HG03565 (cell line): Measurements from ENCODE around the gene CREBBP.

Source experiments
- ATAC-seq: cut with Tn5 transposase; IDR thresholded peaks from one replicate; pipeline ENCODE4 v1.9.1; 2021; ENCODE audit warnings: mild to moderate bottlenecking, moderate library complexity; ENCODE audit not compliant: unreplicated experiment

The CREBBP gene

GRCh38 chr16:3738128-3738527 lies 142.4 kb downstream of the CREBBP start:
- no peak for ATAC-seq

DNA sequence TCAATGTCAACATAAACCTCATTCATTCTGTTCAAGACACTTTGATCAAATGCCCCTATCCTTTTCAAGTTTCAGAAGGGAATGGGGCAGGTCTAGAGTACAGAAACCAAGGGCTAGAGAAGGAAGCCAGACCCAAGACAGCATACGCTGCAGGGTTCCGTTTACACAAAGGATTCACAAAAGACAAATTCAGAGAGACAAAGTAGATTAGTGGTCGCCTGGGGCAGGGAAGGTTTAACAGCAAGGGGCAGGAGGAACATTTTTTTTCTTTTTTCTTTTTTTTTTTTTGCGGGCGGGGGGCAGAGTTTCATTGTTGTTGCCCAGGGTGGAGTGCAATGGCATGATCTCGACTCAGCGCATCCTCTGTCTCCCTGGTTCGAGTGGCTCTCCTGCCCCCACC lies 143.3 kb downstream of the CREBBP start:
- ATAC-seq, result no peak

GRCh38 chr16:3736116-3736515 lies 144.4 kb downstream of the CREBBP start:
- ATAC-seq, result no peak

- no peak for ATAC-seq
Observed at GRCh38 chr16:3735541-3735940, 145.0 kb downstream of the CREBBP start.

DNA sequence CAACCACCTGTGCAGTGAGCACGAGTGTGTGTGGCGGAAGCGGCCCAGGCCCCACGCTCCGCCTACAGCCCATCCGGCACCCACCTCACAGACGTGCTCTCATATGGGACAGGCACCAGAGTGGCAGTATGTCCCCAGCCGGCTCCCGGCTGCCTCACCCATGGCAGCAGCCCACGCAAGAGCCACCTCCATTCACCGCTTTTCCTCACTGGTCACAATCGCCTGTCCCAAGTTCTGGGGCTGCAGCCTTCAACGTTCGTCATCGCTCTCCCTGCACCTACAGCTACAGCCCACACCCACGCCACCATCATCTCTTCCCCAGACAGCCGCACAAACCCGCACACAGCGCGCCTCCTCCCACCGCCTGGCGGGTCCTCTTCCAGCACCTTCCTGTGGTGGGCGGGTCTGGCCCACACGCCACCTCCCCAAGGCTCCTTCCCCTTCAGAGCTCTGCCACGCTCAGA lies 145.7 kb downstream of the CREBBP start:
- no peak for ATAC-seq

DNA sequence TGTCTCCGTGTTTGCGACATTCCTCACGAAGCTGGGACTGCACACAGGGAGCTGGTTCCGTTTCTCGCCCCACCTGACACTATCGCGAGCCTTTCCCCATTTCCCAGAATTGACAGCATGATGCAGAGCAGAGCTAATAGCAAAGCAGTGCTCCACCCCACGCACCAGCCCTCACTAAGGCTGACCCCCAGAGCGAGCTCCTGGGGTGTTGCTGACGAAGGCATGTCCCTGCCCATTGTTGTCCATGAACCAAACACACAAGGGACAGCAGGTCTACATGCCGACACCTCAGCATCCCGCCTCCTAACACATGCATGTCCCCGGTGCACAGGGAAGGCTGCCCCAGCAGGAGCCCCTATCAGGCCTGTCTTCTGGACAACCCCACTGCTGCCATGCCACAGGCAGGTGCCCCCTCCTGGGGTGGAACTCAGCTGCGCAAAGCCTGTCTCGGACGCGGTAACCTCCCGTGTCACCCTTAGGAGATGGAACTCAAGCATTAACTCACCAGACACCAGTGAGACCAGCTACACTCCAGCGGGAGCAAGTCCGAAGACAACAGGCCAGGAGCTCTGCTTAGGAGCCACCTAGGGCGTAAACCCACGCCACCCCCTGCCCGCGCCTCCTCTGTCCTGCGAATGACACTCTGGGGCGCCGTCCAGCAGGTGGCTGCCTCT lies 146.3 kb downstream of the CREBBP start:
- ATAC-seq, result no peak

- ATAC-seq, result no peak
Observed at GRCh38 chr16:3732171-3732570, 148.3 kb downstream of the CREBBP start.

- ATAC-seq, result no peak
Observed at GRCh38 chr16:3731126-3731935, 149.2 kb downstream of the CREBBP start.

DNA sequence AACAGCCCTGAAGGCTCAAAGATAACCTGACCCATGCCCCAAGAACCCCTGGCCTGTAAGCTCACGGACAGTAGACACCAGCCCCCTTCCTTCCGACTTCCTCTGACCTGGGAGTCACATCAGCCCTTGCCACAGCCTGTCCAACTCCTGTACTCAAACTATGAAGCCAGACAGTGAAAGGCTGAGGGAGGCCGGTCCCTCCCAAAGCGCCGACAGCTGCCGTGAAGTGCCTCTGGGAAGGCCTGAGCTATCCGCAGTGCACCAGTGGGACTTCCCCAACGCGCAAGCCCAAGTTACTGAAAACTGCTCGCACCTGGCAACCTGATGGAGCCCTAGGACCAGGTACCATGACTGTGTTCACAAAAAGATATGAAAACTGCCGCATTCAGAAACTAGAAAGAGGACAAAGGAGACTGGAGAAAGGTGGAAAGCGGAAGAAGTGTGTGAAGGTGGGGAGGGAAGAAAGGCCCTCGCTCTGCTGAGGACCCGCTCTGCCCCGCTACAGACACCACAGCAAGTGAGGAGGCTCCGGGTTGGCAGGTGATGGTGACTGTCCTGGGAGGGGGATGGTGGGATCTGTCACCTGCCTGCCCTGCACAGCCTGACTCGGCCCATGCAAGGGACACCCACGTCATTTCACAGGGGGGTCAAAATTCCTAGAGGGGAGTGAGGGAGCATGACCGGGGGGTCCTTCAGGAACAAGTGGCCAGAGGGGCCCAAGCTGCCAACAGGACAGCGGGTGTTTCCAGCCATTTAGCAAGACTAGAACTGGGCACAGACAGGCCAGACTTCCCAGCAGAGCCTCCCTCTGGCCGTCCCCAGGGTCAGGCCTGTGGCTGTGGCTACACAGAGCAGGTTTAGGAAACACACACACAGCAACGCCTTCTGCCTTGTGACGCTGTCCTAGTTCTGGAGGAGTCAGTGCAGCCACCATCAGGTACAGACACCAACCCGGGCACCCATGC lies 150.1 kb downstream of the CREBBP start:
- ATAC-seq, result no peak

GRCh38 chr16:3729161-3730112 lies 151.1 kb downstream of the CREBBP start:
- no peak for ATAC-seq

DNA sequence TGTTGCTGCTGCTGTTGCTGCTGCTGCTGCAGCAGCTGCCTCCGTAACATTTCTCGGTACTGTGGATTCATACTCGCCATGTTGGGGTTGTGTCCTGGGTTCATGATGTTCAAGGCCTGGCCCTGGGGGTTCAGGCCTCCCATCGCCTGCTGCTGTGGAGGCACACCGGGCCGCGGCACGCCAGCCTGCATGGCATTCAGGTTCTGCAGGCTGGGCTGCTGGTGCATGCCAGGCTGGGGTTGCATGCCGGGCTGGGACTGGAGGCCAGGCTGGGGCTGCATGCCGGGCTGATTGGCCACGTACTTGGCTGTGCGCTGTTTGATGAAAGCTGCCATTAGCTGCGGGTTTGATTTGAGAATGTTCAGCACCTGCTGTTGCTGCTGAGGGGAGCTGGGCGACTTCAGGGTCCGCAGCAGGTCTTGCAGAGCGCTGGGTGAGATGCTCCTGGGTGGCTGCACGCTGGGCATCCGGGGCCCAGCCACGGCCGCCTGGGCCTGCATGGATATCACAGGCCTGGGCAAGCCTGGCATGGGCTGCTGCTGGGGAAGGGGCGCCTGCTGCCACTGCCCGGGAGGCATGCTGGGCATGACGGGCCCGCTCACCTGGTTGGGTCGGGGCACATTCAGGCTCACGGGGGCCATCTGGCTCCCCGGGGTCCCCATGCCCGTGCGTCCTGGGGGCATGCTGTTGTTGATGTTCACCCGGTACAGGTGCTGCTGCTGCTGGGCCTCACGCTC lies 151.9 kb downstream of the CREBBP start:
- no peak for ATAC-seq

DNA sequence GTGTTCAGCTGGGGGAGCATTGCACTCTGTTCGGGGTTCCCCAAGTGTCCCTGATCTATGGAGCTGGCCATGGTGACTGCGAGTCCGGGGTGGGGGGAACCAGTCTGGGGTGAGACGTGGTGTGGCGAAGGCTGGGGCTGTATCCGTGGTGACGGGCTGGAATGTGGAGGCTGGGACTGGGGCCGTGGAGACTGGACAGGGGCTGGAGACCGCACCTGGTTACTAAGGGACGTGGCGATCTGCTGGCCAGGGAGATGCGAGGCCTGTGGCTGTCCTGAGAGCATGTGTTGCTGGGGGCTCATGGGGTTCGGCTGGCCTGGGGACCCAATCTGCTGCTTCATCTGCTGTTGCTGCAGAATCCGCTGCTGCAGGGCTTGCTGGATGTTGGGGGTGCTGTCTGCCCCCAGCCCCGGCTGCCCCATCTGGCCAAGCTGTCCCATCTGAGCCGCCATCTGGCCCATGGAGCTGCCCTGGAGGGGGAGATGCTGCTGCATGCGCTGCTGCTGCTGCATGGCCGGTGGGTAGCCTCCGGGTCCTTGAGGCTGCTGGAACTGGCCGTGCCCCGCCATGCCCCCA lies 152.6 kb downstream of the CREBBP start:
- ATAC-seq, result no peak

DNA sequence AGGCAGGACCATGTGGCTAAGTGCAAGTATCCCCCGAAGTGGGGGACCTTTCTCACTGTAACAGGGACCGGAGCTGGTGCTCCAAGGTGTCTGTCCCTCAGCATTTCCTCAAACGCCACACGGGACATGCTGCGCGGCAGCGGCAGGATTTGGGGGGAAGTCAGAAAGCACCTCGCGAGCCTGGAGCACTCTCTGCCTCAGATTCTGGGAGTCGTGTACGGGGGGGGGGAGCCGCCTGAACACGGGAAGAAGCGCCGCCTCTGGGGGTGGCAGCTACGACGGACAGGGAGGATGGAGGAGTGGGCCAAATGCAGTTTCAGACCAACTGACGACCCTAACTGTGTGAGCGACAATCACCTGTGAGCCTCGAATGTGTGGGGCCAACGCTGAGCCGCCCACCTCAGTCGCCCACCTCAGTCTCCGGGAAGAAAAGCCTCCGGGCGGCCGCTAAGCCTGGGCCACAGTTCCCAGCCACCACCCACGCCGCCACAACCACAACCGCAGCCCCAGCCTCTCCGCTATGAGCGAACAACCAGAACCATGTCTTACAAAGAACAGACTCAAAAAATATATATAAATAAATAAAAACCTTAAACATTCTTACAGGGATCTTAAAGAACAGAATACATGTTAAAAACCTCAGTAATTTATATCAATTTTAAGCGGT lies 154.4 kb downstream of the CREBBP start:
- no peak for ATAC-seq

DNA sequence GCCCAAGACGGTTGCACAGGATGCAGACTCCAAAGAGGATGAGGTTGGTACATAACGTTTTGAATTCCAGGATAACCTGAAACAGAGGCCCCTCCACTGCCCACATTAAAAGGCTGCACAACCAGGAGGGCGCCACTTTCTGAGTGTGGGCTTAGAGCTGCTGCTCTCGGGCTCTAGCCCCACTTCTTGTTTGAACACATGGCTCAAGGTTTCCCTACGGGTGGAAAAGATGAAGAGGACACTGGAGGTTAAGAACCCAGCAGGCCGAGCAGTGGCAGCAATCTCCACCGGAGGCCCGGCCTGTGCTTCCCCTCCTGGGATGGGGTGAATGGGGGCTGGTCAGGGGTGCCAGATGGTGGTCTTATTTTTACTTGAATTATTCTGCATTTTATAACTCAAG lies 155.2 kb downstream of the CREBBP start:
- ATAC-seq, result no peak

GRCh38 chr16:3722508-3722907 lies 158.0 kb downstream of the CREBBP start:
- no peak for ATAC-seq

DNA sequence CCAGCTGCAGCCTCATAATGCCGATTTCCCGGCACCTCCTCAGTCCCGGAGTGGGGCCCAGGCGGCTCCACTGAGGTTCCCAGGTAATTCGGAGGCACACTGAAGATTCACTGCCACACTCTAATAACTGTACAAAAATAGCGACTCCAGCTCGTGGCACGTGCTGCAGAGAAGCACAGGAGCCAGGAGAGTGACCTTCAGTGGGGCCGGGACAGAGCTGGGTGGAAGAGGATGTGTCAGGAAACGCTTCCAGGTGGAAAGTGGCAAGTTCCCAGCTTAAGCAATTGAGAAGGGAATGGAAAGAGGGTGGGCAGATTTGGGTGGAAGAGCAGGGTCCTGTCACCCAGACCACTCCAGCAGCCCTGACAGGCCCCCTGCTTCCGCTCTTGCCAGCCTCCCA lies 160.1 kb downstream of the CREBBP start:
- no peak for ATAC-seq

DNA sequence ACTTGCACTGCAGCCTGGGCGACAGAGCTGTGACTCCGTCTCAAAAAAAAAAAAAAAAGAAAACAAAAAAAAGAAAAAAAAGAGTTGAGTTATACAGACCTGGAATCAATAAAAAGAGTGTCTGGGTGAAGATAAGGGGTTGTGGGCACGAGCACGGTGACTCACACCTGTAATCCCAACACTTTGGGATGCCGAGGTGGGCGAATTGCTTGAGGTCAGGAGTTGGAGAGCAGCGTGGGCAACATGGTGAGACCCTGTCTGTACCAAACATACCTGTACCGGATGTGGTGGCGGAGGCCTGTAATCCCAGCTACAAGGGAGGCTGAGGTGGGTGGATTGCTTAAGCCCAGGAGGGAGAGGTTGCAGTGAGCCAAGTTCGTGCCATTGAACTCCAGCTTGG lies 161.9 kb downstream of the CREBBP start:
- ATAC-seq, result no peak

GRCh38 chr16:3718019-3718391 lies 162.5 kb downstream of the CREBBP start:
- no peak for ATAC-seq
